MM.1S (cell line): ENCODE measurements around the gene ENOX2.
"Not testable (repeated sequence)": the region's sequence is repeated elsewhere in the genome, so short reads cannot be mapped to it uniquely, and the experiment has no call there.

ENCODE experiments used
- DNase-seq: peaks from one replicate; pipeline ENCODE4 v3.0.0-alpha.2; 2015
- H2AFZ ChIP-seq: fragments of 300-600 bp; sonication (generic); 2 replicates; pipeline ENCODE4 v1.6.0; 2016; ENCODE audit warnings: antibody characterized with exemption, low read length
- H3F3A ChIP-seq: fragments of 300-600 bp; sonication (generic); 2 replicates; pipeline ENCODE4 v1.6.1; 2016; ENCODE audit warnings: mild to moderate bottlenecking, antibody characterized with exemption, low read length, moderate library complexity, mixed read lengths; ENCODE audit not compliant: insufficient read depth
- H3K27ac ChIP-seq: fragments of 300-600 bp; sonication (generic); 2 replicates; pipeline ENCODE4 v1.5.1; 2016; ENCODE audit warnings: mild to moderate bottlenecking, low read length
- H3K27me3 ChIP-seq: fragments of 300-600 bp; sonication (generic); replicated peaks from 2 replicates; pipeline ENCODE4 v1.6.0; 2016; ENCODE audit warnings: low read length; ENCODE audit not compliant: insufficient read depth
- H3K36me3 ChIP-seq: fragments of 300-600 bp; sonication (generic); replicated peaks from 2 replicates; pipeline ENCODE4 v1.6.1; 2016; ENCODE audit warnings: mild to moderate bottlenecking, low read length, mixed read lengths; ENCODE audit not compliant: insufficient read depth
- H3K4me1 ChIP-seq: fragments of 300-600 bp; sonication (generic); 2 replicates; pipeline ENCODE4 v1.6.1; 2016; ENCODE audit warnings: low read length, mixed read lengths
- H3K4me2 ChIP-seq: fragments of 300-600 bp; sonication (generic); 2 replicates; pipeline ENCODE4 v1.6.0; 2016; ENCODE audit warnings: low read depth, low read length
- H3K4me3 ChIP-seq: fragments of 300-600 bp; sonication (generic); 2 replicates; pipeline ENCODE4 v1.5.1; 2016; ENCODE audit warnings: low read length, mixed read lengths
- H3K79me2 ChIP-seq: fragments of 300-600 bp; sonication (generic); 2 replicates; pipeline ENCODE4 v1.6.1; 2016; ENCODE audit warnings: mixed run types, low read length, mixed read lengths
- H3K9ac ChIP-seq: fragments of 300-600 bp; sonication (generic); 2 replicates; pipeline ENCODE4 v1.6.1; 2016; ENCODE audit warnings: low read length, mixed read lengths
- H3K9me2 ChIP-seq: fragments of 300-600 bp; sonication (generic); replicated peaks from 2 replicates; pipeline ENCODE4 v1.6.1; 2016; ENCODE audit warnings: mild to moderate bottlenecking, low read length, mixed read lengths; ENCODE audit not compliant: insufficient read depth
- H3K9me3 ChIP-seq: fragments of 300-600 bp; sonication (generic); replicated peaks from 2 replicates; pipeline ENCODE4 v1.6.1; 2016; ENCODE audit warnings: mild to moderate bottlenecking, low read length, mixed read lengths; ENCODE audit not compliant: insufficient read depth
- H4K20me1 ChIP-seq: fragments of 300-600 bp; sonication (generic); 2 replicates; pipeline ENCODE4 v1.6.1; 2016; ENCODE audit warnings: mild to moderate bottlenecking, low read length, moderate library complexity, mixed read lengths; ENCODE audit not compliant: insufficient read depth
- CTCF ChIP-seq: fragments of 300-600 bp; sonication (generic); IDR thresholded peaks from 2 replicates; pipeline ENCODE4 v1.5.1; 2016; ENCODE audit warnings: antibody characterized with exemption, low read length, mixed read lengths
- EZH2 ChIP-seq: fragments of 300-600 bp; sonication (generic); optimal IDR thresholded peaks from 2 replicates; pipeline ENCODE3; 2017; ENCODE audit warnings: low read depth, mild to moderate bottlenecking, antibody characterized with exemption, low read length, mixed read lengths
- EZH2phosphoT487 ChIP-seq: fragments of 300-600 bp; sonication (generic); IDR thresholded peaks from 2 replicates; pipeline ENCODE4 v1.6.1; 2018; ENCODE audit warnings: antibody characterized with exemption, low read length

ENOX2 gene

DNA sequence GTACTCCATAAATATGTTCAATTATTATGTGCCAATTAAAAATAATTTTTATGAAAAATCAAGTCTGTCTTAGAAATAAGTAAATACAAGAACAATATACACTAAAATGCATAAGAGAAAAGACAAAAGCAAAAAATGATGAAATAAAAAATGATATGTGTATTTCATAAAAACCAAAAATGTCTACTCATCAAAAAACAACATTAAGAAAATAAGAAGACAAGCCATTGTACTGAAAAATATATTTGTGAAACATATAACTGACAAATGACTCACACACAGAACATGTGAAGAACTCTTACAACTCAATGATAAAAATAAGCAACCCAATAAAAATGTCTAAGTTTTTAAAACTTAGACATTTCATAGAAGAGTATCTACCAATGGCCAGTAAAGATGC is 34.1 kb upstream of the ENOX2 start:
- Histone ChIP-seq H3K27me3 (no peaks in the 10 kb centered on the region), H3K9me2 (no peaks in the 10 kb centered on the region), H3K9me3 (no peaks in the 10 kb centered on the region), H3K4me1 (no peaks in the 10 kb centered on the region), H3K79me2 (no peaks in the 10 kb centered on the region), H3K9ac (no peak overlapping the region), H3K4me3 (no peak overlapping the region), H2AFZ (no peak overlapping the region), H3K4me2 (no peak overlapping the region), H3K36me3 (no peaks in the 10 kb centered on the region), H3F3A (no peaks in the 10 kb centered on the region), H3K27ac (no peak overlapping the region), H4K20me1 (no peaks in the 10 kb centered on the region)
- no peak for TF ChIP-seq EZH2phosphoT487
- TF ChIP-seq CTCF: no peak
- no peak for TF ChIP-seq EZH2
- DNase-seq: no peak

- Histone ChIP-seq H3K4me3 (no peak overlapping the region), H3F3A (no peaks in the 10 kb centered on the region), H2AFZ (no peak overlapping the region), H3K27me3 (no peaks in the 10 kb centered on the region), H4K20me1 (no peaks in the 10 kb centered on the region), H3K9me3 (no peaks in the 10 kb centered on the region), H3K9ac (no peak overlapping the region), H3K4me1 (no peaks in the 10 kb centered on the region), H3K9me2 (no peaks in the 10 kb centered on the region), H3K36me3 (no peaks in the 10 kb centered on the region), H3K4me2 (no peak overlapping the region), H3K79me2 (no peaks in the 10 kb centered on the region), H3K27ac (no peak overlapping the region)
- no peak for DNase-seq
- TF ChIP-seq EZH2 (no peak), EZH2phosphoT487 (no peak), CTCF (no peak)
These were observed 30.3 kb upstream of the ENOX2 start for GRCh38 chrX:130933358-130933757.

GRCh38 chrX:130920405-130920804 is 17.4 kb upstream of the ENOX2 start:
- H3K79me2 ChIP-seq, H4K20me1 ChIP-seq, H3K4me1 ChIP-seq, H3K36me3 ChIP-seq, H3K4me3 ChIP-seq, H3K27me3 ChIP-seq, DNase-seq, H3K9me2 ChIP-seq, H3F3A ChIP-seq, H3K27ac ChIP-seq, H3K9ac ChIP-seq, H3K9me3 ChIP-seq, H2AFZ ChIP-seq, H3K4me2 ChIP-seq: not testable (repeated sequence)

DNA sequence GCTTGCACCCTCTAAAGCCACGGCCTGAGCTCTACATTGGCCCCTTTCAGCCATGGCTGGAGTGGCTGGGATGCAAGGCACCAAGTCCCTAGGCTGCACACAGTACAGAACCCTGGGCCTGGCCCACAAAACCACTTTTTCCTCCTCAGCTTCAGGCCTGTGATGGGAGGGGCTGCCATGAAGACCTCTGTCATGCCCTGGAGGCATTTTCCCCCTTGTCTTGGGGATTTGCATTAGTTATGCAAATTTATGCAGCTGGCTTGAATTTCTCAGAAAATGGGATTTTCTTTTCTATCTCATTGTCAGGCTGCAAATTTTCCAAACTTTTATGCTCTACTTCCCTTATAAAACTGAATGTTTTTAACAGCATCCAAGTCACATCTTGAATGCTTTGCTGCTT is 16.7 kb upstream of the ENOX2 start:
- H3K9ac ChIP-seq, H3K4me1 ChIP-seq, H3K27ac ChIP-seq, H3K4me2 ChIP-seq, H3K36me3 ChIP-seq, H4K20me1 ChIP-seq, H3K4me3 ChIP-seq, H3F3A ChIP-seq, H3K9me3 ChIP-seq, H2AFZ ChIP-seq, H3K27me3 ChIP-seq, H3K9me2 ChIP-seq, DNase-seq, H3K79me2 ChIP-seq: not testable (repeated sequence)

GRCh38 chrX:130918498-130918897 is 15.5 kb upstream of the ENOX2 start:
- not testable (repeated sequence) for H4K20me1 ChIP-seq, H3K79me2 ChIP-seq, H3K9ac ChIP-seq, H3K9me2 ChIP-seq, H3K4me3 ChIP-seq, H3K4me1 ChIP-seq, H3K27ac ChIP-seq, H3K36me3 ChIP-seq, H3F3A ChIP-seq, H3K4me2 ChIP-seq, H3K9me3 ChIP-seq, H3K27me3 ChIP-seq, DNase-seq, H2AFZ ChIP-seq
